ENCODE data around the gene STXBP3. TPM values are rescaled to one million over a fixed set of nuclear protein-coding genes. Genes with fewer than 3 reads are reported as not detected.

STXBP3 gene
- polyA plus RNA-seq, 6 donors from 2014 or later, result 40.5 to 52.0 (median 44.2) TPM

- peaks cover 0 to 5% (median 4%) of the 10 kb centered on the region in 3 donors for H3K27me3 Mint-ChIP-seq
- no peak overlapping the region for H3K27ac Mint-ChIP-seq
- H3K4me3 Mint-ChIP-seq, result no peak overlapping the region
- no peaks in the 10 kb centered on the region for H3K4me1 Mint-ChIP-seq
- no peak for DNase-seq
- H3K9me3 Mint-ChIP-seq, result no peaks in the 10 kb centered on the region
- ATAC-seq (ENCODE audit: low read depth in 2 of 2), result no peak
- H3K36me3 Mint-ChIP-seq, result no peaks in the 10 kb centered on the region
Measured at GRCh38 chr1:108845446-108845845, 99.0 kb downstream of the STXBP3 start.

DNA sequence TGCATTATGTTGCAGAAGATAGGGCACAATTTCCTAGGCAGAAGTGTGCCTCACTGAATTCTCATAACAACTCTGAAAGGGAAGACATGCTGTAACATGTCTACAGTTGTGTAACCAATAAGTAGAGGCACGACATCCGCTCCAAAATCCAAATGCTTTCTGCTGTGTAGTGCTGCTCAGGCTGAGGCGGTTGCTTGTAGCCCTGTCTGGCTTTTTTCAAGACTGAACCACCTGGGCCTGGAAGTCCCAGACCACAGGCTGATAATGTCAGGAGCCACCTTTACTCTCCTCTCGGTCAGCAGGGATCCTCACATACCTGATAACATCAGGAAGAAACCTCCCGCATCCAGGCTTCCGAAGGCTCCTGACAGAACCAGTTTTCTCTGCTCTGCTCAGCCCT is 99.5 kb downstream of the STXBP3 start:
- ATAC-seq (ENCODE audit: low read depth in 2 of 2) (no peak), DNase-seq (no peak)
- Mint-ChIP-seq H3K36me3 (no peaks in the 10 kb centered on the region), H3K4me3 (no peak overlapping the region), H3K4me1 (no peaks in the 10 kb centered on the region), H3K9me3 (no peaks in the 10 kb centered on the region), H3K27ac (no peak overlapping the region), H3K27me3 (peaks cover 0 to 10% (median 5%) of the 10 kb centered on the region in 3 donors)

- ATAC-seq (ENCODE audit: low read depth in 2 of 2), result no peak
- Mint-ChIP-seq H3K9me3 (no peaks in the 10 kb centered on the region), H3K4me3 (no peak overlapping the region), H3K27ac (peak overlapping the region in 2 of 6 donors; percentile 68 to 91), H3K4me1 (peaks cover 3 to 5% (median 4%) of the 10 kb centered on the region in 3 donors), H3K27me3 (peaks cover 0 to 18% (median 8%) of the 10 kb centered on the region in 3 donors), H3K36me3 (no peaks in the 10 kb centered on the region)
- no peak for DNase-seq
Measured at GRCh38 chr1:108847494-108847893, 101.0 kb downstream of the STXBP3 start.

DNA sequence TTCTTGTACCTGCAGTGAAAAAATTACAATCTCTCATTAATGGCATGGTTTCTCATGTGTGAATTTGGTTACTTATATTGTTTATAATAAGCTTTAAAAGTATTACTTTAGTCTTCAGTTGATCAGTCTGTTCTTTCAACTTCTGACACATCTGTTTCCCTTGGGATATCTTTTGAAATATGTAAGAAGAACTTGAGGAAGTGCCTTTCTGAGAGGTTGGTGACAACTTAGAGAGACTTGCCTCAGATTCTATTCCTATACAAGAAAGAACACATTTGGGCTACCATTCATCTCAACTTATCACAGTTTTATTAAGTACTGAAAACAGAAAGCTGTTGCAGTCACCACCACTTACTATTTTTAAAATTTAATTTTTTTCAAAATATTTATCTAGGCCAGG is 102.3 kb downstream of the STXBP3 start:
- Mint-ChIP-seq H3K27me3 (peaks cover 0 to 22% (median 11%) of the 10 kb centered on the region in 3 donors), H3K4me3 (no peak overlapping the region), H3K9me3 (no peaks in the 10 kb centered on the region), H3K4me1 (peaks cover 6 to 8% (median 6%) of the 10 kb centered on the region in 3 donors), H3K36me3 (no peaks in the 10 kb centered on the region), H3K27ac (no peak overlapping the region)
- DNase-seq, result no peak
- ATAC-seq (ENCODE audit: low read depth in 2 of 2), result no peak

GRCh38 chr1:108850929-108851328 is 104.5 kb downstream of the STXBP3 start:
- peaks cover 5 to 31% (median 19%) of the 10 kb centered on the region in 3 donors for H3K27me3 Mint-ChIP-seq
- H3K4me1 Mint-ChIP-seq, result peaks cover 6 to 8% (median 6%) of the 10 kb centered on the region in 3 donors
- no peak for ATAC-seq (ENCODE audit: low read depth in 2 of 2)
- H3K27ac Mint-ChIP-seq, result no peak overlapping the region
- no peak for DNase-seq
- H3K9me3 Mint-ChIP-seq, result no peaks in the 10 kb centered on the region
- H3K4me3 Mint-ChIP-seq, result no peak overlapping the region
- no peaks in the 10 kb centered on the region for H3K36me3 Mint-ChIP-seq

DNA sequence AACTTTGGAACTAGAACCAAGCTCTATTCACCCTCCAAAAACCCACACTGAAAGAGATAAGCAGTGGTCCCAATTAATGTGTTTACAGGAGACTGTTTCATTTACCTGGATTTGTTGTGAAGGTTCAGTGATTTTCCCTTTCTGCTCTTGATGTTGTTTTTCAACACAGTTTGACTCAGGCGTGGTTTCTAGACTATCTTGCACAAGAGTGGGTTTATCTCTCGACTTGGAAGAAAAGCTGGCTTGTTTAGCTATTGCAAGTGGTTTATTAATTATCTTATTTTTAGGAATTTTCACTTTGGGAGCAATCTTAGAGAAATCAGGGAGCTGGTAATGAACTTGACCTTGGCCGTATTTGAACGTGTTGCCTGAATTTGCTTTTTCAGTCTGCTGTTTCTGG is 105.1 kb downstream of the STXBP3 start:
- no peak overlapping the region for H3K27ac Mint-ChIP-seq
- no peak for ATAC-seq (ENCODE audit: low read depth in 2 of 2)

DNA sequence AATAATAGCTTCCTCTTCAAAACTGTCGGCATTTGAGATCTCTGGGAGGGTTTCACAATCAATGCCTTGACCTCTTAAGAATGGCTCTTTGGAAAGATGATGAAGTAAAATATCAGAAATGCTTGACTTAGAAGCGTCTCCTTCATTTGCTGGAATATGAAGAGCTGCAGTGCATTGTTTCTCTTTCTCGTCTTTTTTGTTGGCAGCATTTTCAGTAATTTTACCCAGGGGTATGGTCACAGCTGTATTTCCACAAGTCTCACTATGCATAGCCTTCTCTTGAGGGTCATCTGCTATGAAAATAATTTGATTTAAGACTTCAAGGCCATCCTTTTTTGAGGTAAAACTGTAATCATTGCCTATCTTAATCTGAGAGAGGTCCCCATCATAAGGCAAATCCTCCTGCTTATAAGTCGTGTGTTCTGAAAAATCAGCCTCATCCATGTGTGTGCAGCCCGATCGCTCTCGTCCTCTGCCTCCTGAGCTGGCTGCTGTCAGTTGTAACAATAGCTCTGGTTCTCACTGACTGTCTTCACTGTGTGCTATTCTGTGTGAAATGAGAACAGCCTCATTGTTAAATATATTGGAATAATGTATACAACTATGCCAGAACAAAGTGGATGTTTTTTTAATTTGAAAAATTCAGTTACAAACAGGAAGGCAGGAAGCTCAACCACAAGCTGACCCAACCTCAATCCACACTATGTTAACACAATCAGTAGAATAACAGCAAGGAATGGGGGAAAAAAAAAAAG is 105.9 kb downstream of the STXBP3 start:
- no peaks in the 10 kb centered on the region for H3K9me3 Mint-ChIP-seq
- H3K27me3 Mint-ChIP-seq, result peaks cover 12 to 40% (median 14%) of the 10 kb centered on the region in 3 donors
- peak overlapping the region in 1 of 6 donors; percentile 2 for H3K27ac Mint-ChIP-seq
- H3K4me3 Mint-ChIP-seq, result peak overlapping the region in 2 of 8 donors; percentile 1 to 45
- H3K36me3 Mint-ChIP-seq, result no peaks in the 10 kb centered on the region
- peaks cover 6 to 8% (median 6%) of the 10 kb centered on the region in 3 donors for H3K4me1 Mint-ChIP-seq
- DNase-seq (no peak), ATAC-seq (ENCODE audit: low read depth in 2 of 2) (peak in 1 of 2 donors; percentile 45)

More for the DNA sequence above, 105.1 kb downstream of the STXBP3 start:
- Mint-ChIP-seq H3K9me3 (no peaks in the 10 kb centered on the region), H3K36me3 (no peaks in the 10 kb centered on the region), H3K4me1 (peaks cover 6 to 8% (median 6%) of the 10 kb centered on the region in 3 donors), H3K4me3 (no peak overlapping the region), H3K27me3 (peaks cover 8 to 35% (median 16%) of the 10 kb centered on the region in 3 donors)
- DNase-seq, result no peak

DNA sequence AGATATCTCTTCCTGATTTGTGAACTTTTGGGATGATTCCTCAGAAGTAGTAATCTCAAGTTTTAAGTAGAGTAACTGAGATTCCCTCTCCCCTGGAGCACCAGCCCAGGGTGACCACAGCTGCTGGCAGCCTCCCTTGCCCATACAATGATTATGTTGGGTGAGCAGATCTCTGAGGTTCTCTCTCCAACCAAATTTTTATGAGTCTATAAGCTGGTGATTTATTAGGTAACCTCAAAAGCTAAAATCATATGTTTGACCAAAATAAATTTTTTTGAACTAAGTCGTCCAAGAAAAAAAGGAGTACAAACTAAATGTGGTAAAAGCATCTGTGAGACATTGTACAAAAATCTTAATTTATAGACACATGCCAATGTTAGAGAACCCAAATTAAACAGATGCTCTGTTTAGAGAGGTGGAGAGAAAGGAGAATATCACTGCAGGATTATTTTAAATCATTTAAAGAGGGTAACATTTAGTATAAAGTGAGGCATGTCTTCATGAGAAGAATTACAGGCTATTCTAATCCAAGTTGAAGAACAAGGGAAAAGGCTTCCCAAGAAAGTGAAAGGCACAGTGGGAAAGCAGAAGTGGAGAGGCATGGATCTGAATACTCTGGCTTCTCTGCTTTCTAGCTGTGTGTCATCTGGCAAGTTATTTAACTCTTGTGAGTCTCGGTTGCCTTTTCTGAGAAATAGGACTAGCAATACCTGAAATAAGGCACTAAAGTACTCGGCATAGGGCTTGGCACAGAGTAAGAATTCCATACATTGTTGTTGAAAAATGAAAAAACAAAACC is 107.9 kb downstream of the STXBP3 start:
- no peaks in the 10 kb centered on the region for H3K9me3 Mint-ChIP-seq
- no peak for ATAC-seq (ENCODE audit: low read depth in 2 of 2)
- no peak overlapping the region for H3K4me3 Mint-ChIP-seq
- DNase-seq, result no peak
- no peak overlapping the region for H3K27ac Mint-ChIP-seq
- peaks cover 6 to 8% (median 6%) of the 10 kb centered on the region in 3 donors for H3K4me1 Mint-ChIP-seq
- H3K27me3 Mint-ChIP-seq, result peaks cover 12 to 40% (median 14%) of the 10 kb centered on the region in 3 donors
- H3K36me3 Mint-ChIP-seq, result no peaks in the 10 kb centered on the region

DNA sequence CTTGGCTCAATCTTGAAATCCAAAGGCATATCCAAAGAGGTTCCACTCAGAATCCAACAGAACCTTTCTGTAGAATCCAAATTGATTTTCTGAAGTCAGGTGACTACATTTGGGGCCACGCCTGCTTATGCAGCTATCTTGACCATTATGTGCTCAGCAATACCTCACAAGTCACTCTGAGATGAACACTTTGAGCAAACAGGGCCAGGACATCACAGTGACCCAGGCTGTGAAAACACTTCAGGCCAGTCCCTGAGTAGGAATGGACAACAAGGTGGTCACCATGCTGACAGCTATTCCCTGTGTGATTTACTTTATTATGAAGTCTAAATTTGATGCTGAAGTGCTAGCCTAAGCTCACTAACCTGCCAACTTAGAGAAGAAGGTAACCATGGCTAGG is 110.5 kb downstream of the STXBP3 start, which contains the start of gene AKNAD1:
Gene AKNAD1 (minus strand): TSS at position 101 of the 400 bp plus-strand sequence. CDS start 4,430 bp downstream, outside the sequence.
- peaks cover 12 to 26% (median 14%) of the 10 kb centered on the region in 3 donors for H3K27me3 Mint-ChIP-seq
- no peaks in the 10 kb centered on the region for H3K36me3 Mint-ChIP-seq
- H3K4me1 Mint-ChIP-seq, result peaks cover 6 to 8% (median 8%) of the 10 kb centered on the region in 3 donors
- no peak within 1 kb of the TSS for H3K4me3 Mint-ChIP-seq
- ATAC-seq (ENCODE audit: low read depth in 2 of 2) (no peak), DNase-seq (no peak)
- H3K27ac Mint-ChIP-seq, result no peak within 1 kb of the TSS
- H3K9me3 Mint-ChIP-seq, result no peaks in the 10 kb centered on the region

GRCh38 chr1:108858230-108858950 is 111.9 kb downstream of the STXBP3 start:
- no peak overlapping the region for H3K4me3 Mint-ChIP-seq
- no peak overlapping the region for H3K27ac Mint-ChIP-seq
- DNase-seq, result no peak
- H3K36me3 Mint-ChIP-seq, result no peaks in the 10 kb centered on the region
- peaks cover 4 to 16% (median 9%) of the 10 kb centered on the region in 3 donors for H3K4me1 Mint-ChIP-seq
- peaks cover 8 to 17% (median 12%) of the 10 kb centered on the region in 3 donors for H3K27me3 Mint-ChIP-seq
- ATAC-seq (ENCODE audit: low read depth in 2 of 2), result no peak
- H3K9me3 Mint-ChIP-seq, result no peaks in the 10 kb centered on the region

All from naive B cell (primary cell).